ENCODE measurements around the gene SLC9A3.

Gene SLC9A3

GRCh38 chr5:428754-429452, 95.3 kb downstream of the SLC9A3 start:
- DNase-seq (ENCODE audit: low read depth) = no peak

- DNase-seq (ENCODE audit: low read depth) = no peak
Measured at GRCh38 chr5:428219-428618, 96.0 kb downstream of the SLC9A3 start.

GRCh38 chr5:427415-428087, 96.7 kb downstream of the SLC9A3 start:
- DNase-seq (ENCODE audit: low read depth) = no peak

GRCh38 chr5:426392-426976, 97.8 kb downstream of the SLC9A3 start:
- no peak for DNase-seq (ENCODE audit: low read depth)

- DNase-seq (ENCODE audit: low read depth) = no peak
Measured at GRCh38 chr5:425714-426113, 98.5 kb downstream of the SLC9A3 start.

- no peak for DNase-seq (ENCODE audit: low read depth)
Measured at GRCh38 chr5:424301-425110, 99.7 kb downstream of the SLC9A3 start.

GRCh38 chr5:423626-424261, 100.5 kb downstream of the SLC9A3 start:
- no peak for DNase-seq (ENCODE audit: low read depth)

GRCh38 chr5:423233-423565, 101.0 kb downstream of the SLC9A3 start:
- no peak for DNase-seq (ENCODE audit: low read depth)

- DNase-seq (ENCODE audit: low read depth) = no peak
Measured at GRCh38 chr5:422323-423232, 101.7 kb downstream of the SLC9A3 start.

- DNase-seq (ENCODE audit: low read depth) = no peak
Measured at GRCh38 chr5:421901-422300, 102.3 kb downstream of the SLC9A3 start.

GRCh38 chr5:421287-421880, 102.9 kb downstream of the SLC9A3 start:
- DNase-seq (ENCODE audit: low read depth) = no peak

- no peak for DNase-seq (ENCODE audit: low read depth)
Measured at GRCh38 chr5:420632-421286, 103.5 kb downstream of the SLC9A3 start.
